GM21423 (cell line): ENCODE data around the gene PTCH1.

ENCODE experiments used
- ATAC-seq: cut with Tn5 transposase; IDR thresholded peaks from one replicate; pipeline ENCODE4 v1.9.1; 2021; ENCODE audit warnings: mild to moderate bottlenecking, moderate library complexity; ENCODE audit not compliant: unreplicated experiment

The PTCH1 gene

DNA sequence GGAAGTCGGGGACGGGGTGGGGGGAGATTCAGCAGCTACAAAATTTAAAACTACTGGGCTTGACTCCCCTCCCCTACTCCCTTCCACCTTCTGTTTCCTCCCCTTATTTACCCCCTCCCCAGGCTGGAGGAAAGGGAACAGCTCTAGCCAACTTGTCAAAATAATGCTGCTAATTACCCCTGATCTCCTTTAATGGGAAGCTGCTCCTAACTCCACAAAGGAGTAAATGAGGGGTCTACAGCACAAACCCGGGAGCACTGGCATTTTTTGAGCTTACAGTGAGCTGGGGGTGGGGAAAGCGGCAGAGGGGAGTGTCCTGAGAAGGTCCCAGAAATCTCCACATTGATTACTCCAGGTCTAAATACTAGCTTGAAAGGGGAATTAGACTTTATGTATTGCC lies 3.1 kb downstream of the PTCH1 start:
- ATAC-seq = no peak

DNA sequence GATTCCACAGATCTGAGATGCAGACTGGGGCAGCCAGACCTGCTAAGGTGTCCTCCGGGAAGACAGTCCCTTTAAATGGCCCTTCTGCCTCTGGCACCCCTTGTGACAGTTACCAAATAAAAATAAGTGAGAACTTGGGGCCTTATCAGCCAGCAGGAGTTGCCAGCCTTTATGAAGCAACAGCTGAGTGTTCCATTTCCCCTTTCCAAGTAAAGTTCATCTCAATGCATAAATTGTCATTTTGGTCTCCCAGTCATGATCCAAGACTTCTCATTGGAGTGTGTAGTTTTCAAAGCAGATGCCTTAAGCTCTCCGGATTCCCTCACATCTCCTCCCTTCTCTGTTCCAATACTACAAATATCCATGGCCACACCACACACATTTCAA lies 4.1 kb downstream of the PTCH1 start:
- ATAC-seq = no peak

DNA sequence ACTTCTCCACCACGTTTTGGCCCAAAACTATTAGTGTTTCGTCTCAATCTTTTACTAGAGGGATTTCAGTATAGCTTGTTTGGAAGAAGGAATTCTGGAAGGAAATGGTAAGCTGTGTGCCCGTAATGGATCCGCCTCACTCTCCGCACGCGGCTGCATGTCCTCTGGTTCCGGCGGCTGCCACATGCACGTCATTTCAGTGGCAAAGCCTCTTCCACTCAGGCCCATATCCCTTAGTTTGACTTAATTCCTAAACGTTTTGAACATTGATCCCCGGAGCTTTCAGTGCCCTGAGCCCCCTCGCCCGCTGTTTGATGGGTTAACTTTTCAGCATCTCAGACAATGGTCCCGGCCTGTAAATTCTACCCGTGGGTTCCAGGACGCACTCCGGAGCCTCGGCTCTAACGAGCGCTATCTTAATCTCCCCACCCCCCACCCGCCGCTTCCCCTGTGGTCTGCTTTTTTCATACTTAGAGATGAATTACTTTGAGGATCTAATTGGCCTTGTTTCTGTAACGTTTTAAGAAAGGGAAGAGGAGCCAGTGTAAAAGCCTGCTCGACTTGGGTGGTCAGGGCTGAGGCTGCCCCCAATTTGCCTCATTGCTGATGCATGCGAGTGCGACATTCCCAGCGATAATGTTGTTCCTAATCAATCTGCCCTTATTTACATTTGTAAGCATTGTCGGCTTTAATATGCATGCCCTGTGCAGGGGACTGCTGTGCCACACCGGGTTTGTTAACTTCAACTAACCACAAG lies 4.6 kb downstream of the PTCH1 start:
- ATAC-seq = no peak

GRCh38 chr9:95511616-95511931 lies 5.2 kb downstream of the PTCH1 start:
- ATAC-seq = no peak

GRCh38 chr9:95510709-95511615 lies 5.8 kb downstream of the PTCH1 start:
- ATAC-seq = peak; percentile 42

- ATAC-seq = no peak
Observed at GRCh38 chr9:95509851-95510708, 6.7 kb downstream of the PTCH1 start.

DNA sequence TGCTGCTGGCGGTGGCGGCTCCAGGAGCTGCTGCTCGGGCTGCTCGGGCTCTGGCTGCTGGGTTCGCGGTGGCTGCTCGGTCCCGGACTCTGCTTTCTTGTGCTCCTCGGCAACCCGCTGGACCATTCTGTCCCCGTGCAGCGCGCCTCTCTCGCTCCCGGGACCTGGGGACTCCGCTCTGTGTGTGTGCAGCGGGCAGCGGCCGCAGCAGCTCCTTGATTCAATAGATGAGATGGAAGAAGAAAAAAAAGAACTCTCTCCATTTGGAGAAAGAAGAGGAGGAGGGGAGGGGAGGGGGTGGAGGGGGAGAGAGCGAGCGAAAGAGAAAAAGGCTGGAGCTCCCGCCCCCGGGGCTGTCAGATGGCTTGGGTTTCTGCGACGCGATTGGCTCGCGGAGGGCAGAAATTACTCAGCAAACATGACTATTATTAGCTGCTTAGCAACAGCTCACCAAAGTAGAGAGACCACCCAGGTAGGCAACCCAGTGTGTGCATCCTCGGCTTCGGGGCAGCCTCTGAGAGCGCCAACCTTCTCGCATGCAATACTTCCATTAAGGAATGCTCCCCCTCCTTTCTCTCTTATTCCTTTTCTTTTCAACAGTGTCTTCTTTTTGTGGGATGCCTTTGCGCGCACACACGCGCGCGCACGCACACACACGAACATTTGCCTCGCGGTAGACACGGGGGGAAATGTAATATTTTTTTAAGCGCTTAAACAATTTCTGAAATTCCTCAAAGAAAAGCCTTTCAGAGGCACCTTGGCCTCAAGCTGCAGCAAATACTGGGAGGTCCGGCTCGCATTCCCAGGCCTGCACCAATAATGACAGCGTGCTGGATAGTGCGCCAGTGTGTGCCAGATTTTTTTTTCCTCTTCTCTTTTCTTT lies 7.6 kb downstream of the PTCH1 start:
- peak; percentile 33 for ATAC-seq

DNA sequence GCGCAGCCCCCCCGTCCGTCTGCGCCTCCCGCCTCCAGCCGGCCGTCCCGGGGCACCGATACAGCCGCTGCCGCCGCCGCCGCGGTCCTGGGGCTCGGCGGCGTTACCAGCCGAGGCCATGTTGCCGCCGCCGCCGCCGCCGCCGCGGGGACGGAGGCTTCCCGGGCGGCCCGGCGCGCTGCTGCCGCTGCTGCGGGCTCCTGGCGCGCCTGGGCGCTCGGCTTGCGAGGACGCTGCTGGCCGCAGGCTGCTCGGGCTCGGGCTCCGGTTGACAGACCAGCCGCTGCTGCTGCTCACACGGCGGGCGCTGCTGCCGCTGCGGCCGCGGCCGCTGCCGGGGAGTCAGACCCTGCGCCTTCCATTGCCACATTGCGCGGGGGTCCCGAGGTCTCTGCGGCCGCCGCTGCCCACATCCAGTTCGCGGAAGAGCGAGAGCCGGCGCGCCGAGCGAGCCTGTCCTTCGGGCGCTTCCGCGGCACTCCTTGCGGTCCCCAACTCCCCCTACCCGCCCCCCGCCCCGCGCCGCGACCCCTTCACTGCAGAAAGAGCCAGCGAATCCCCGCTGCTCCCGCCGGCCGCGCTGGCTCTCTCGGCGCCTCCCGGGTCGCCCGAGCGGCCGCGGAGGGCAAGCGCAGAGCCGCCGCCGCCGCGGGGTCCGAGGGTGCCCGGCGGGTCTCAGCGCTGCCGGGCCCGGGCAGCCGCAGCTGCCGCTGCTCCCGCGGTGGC lies 8.4 kb downstream of the PTCH1 start:
- no peak for ATAC-seq

GRCh38 chr9:95507464-95508241 lies 9.1 kb downstream of the PTCH1 start:
- ATAC-seq = no peak

DNA sequence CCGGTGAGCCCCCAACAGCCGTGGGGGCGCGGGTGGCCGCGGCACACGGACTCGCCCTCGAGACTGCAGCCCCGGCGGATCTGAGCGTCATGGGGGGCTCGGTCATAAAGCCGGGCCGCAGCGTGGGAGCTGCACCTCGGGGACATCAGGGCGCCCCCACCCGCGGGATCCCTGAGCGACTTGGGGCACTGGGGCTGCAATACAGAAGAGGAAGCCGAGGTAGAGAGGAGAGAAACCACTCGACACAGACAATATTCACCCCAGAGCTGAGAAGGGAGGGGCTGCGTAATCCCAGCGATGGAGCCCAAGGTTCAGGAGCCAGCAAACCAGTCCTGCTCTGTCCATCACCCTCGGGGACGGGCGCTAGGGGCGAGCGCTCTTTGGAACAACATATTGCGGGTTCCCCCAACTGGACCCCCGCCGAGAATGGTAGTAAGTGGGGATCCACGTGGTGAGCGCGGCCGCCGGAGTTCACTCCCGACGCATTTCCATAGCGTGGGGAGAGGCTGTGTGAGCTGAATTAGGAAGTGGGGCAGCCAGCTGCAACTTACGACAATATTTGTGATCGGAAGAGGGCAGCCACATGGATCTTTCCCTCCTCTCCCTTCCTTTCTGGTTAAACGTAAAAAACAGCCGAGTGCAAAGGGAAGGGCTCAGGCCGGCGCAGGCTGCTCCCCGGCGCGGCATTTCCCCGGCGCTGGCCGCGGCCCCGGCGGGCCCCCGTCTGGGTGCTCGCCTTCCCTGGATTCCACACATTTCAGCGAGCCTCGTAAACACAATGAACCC lies 9.9 kb downstream of the PTCH1 start:
- ATAC-seq = no peak

DNA sequence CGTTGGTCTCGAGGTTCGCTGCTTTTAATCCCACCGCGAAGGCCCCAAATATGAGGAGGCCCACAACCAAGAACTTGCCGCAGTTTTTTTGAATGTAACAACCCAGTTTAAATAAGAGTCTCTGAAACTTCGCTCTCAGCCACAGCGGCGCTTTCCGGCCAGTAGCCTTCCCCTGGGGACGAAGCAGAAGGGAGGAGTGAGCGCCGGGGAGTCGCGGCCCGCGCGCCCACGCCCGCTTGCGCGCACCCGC lies 10.4 kb downstream of the PTCH1 start:
- ATAC-seq = no peak

DNA sequence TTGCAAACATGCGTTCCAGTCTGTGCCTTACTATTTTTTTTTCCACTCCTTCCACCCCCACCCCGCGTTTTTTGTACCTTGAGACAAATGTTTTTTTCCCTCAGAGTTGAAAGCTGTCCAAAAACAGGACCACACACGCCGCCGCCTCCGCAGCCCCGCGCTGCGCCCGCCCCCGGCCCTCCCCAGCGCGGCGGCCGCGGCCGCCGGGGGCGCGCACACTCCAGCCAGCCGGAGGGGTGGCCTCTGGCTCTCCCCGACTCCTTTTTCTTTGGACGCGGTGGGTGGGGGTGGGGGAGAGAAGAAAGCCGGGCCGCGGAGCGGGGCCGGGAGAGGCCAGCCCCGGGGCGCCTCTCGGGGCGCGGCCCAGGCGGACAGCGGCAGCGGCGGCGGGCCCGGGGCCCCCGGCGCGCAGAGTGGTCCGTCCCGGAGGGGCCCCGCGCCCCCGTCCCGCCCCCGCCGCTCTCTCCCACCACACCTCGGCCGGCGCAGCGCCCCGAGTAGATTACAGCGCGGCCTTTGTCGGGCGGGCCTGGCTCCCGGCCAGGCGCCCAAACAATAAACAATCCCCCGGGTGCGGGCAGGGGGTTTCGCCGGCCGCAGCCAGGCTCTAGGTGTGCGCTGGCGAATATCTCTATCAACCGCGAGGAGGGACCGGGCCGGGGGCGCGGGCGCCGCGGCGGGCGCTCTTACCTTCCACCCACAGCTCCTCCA lies 10.9 kb downstream of the PTCH1 start:
- ATAC-seq = no peak

GRCh38 chr9:95505072-95505716 lies 11.6 kb downstream of the PTCH1 start:
- no peak for ATAC-seq

- ATAC-seq = no peak
Observed at GRCh38 chr9:95504053-95504963, 12.5 kb downstream of the PTCH1 start.

DNA sequence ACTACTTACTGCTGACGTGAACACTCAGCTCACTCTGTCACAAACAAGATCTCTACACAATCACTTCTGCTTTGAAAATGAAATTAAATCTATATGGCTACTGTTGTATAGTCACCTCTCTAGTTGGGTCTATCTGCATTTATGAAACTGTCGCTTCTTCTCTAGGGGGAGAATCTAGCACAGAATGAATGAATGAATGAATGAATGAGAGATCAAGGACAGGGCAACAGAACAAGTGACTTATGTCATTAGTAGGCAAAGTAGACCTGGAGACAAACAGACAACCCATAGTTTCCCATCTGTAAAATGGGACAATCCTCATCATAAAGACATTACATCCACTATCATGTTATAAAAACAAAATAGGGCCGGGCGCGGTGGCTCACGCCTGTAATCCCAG lies 13.4 kb downstream of the PTCH1 start:
- no peak for ATAC-seq

GRCh38 chr9:95502248-95502647 lies 14.5 kb downstream of the PTCH1 start:
- no peak for ATAC-seq
